Measurements from ENCODE around the gene CCR5.

CCR5 gene

GRCh38 chr3:46409739-46410489, 39.2 kb downstream of the CCR5 start:
- DNase-seq, result no peak

- no peak for DNase-seq
Observed at GRCh38 chr3:46410669-46411068, 39.9 kb downstream of the CCR5 start.

- DNase-seq, result no peak
Observed at GRCh38 chr3:46411271-46411670, 40.5 kb downstream of the CCR5 start.

- DNase-seq, result no peak
Observed at GRCh38 chr3:46412786-46413298, 42.1 kb downstream of the CCR5 start.

GRCh38 chr3:46413951-46414350, 43.2 kb downstream of the CCR5 start:
- no peak for DNase-seq

- no peak for DNase-seq
Observed at GRCh38 chr3:46414739-46415138, 44.0 kb downstream of the CCR5 start.

- DNase-seq, result no peak
Observed at GRCh38 chr3:46416125-46416810, 45.5 kb downstream of the CCR5 start.

GRCh38 chr3:46416811-46417510, 46.2 kb downstream of the CCR5 start:
- no peak for DNase-seq

GRCh38 chr3:46417841-46418611, 47.3 kb downstream of the CCR5 start:
- no peak for DNase-seq

- DNase-seq, result no peak
Observed at GRCh38 chr3:46419816-46420215, 49.1 kb downstream of the CCR5 start.

GRCh38 chr3:46420931-46421330, 50.2 kb downstream of the CCR5 start:
- no peak for DNase-seq

GRCh38 chr3:46422617-46423016, 51.9 kb downstream of the CCR5 start:
- no peak for DNase-seq

- no peak for DNase-seq
Observed at GRCh38 chr3:46423588-46423987, 52.8 kb downstream of the CCR5 start.

Measured in activated CD4-positive, alpha-beta T cell treated with anti-CD3 and anti-CD28 coated beads, Interleukin-2, amount 50 U/mL, for 1 hour (primary cell).